Measurements from ENCODE around the gene AGPAT3.

AGPAT3 gene

DNA sequence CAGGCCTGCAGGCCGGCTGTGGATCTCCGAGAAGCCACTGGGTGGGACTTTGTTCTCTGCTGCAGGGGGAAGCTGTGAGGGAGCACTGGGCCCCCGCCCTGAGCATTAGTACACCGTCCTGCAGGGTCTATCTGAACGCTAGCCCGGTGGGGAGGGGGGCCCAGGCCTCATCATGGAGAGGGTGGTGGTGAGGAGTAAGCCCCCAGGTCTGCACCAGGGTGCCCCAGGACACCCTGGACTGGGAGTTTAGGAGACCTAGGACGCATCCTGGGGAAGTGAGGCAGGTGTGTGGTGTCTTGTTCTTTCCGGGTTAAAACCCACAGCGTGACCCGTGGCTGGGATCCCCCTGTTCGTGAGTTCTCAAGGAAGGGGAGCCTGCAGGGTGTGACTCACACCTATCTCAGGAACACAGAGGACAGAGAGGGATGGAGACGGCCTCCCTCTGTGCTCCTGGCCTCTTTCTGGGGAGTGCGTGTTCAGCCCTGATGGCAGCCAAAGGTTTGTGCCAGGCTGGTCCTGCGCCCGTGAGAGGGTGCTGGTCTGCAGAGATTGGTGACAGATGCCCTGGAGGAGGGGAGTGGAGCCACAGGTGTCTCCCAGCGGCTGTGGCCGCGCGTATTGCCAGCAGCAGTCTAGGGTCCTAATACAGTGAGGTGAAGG, 44.8 kb downstream of the AGPAT3 start:
- no peak for DNase-seq

DNA sequence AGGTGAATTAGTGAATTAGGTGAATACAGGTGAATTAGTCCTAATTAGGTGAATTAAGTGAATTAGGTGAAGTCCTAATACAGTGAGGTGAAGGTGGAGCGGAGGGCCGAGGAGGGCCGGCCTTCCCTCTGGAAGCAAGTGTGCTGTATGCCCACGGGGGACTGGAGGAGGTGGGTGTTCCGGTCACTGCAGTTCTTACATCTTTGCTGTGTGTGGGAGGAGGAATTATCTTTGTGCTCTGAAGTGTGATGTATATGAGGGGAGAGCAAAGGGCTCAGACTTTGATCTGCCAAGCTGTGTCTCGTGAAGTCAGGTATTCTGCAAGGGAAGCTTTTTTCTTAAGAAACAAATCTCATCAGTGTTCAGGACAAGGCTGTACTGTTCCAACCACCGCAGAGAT, 45.4 kb downstream of the AGPAT3 start:
- DNase-seq: no peak

DNA sequence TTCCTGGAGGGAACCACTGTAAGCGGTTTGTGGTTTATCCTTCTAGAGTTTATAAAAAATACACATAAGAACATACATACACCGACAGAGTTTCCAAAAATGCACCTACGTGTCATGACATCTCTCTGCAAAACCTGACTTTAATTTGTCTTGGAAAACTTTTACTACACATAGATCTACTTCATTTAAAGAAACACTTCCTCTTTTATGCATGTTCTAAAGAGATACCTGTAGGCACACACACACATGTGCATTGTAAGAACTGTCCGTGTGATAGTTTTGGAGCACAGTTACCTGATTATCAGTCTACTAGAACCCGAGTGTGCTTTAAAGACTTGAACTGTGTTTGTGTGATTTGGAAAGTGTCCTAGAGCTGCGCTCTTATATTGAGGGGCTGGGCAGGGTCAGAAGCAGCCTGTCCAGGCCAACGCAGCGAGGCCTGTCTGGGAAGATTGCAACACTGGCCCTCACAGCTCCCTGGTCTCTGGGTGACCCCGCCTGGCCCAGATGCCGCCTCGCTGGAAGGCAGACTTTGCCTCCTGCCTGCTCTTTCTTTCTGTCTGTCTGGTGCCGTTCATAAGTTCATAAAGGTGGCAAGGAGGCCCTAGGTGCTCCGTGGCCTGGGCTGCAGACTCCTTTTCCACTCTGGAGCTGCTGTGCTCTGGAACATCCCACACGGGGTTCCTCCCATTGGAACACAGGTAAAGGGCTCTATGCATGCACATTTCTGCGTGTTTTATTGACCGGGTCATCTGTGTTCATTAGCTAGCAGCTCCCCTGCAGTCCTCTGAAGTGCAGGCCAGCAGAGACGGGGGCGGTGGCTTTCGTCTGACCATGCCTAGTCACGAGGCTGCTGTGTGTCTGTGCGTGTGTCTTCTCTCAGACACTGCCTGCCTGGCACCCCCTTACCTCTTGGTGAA, 46.3 kb downstream of the AGPAT3 start:
- DNase-seq: no peak

DNA sequence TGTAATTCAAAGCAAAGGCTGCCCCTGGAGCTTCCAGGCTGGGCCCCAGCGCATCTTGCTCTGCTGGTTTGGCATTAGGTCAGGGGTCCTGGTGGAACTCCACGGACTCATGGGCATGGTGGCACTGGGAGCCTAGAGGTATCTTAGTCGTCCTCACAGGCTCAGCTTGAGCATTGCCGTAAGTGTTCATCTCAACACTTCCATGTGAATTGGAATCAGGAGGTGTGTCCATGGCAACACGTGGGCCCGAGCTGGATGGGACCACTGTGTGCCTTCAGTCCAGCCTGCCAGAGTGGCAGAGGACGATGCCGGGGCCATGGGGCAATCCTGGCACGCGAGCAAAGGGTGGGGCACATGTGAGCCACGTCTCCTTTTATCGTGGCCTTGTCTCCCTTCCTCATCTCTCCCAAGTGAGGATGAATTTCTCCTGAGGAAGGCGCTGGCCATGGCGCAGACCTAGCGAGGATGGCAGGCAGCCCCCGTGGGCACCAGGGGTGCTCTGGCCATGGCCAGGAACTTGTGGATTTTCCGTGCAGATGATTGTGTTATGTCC, 47.0 kb downstream of the AGPAT3 start:
- no peak for DNase-seq

DNA sequence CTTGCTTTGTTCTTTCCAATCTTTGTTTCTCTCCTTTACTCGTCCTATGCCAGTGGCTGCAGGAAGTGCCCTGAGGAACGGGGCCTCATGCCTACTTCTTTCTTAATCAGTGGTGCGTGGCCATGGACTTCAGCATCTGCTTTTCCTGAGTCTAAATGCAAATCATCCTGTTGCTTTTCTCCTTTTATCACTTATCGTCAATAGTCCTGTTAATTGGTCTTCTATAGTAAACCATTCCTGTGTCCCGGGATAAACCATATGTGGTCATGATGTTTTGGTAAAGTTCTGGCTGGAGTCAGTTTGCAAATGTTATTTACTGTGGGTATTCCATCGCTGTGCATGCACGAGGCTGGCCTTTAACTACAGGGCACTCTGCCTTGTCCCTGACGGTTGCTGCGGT, 47.5 kb downstream of the AGPAT3 start:
- DNase-seq: no peak

DNA sequence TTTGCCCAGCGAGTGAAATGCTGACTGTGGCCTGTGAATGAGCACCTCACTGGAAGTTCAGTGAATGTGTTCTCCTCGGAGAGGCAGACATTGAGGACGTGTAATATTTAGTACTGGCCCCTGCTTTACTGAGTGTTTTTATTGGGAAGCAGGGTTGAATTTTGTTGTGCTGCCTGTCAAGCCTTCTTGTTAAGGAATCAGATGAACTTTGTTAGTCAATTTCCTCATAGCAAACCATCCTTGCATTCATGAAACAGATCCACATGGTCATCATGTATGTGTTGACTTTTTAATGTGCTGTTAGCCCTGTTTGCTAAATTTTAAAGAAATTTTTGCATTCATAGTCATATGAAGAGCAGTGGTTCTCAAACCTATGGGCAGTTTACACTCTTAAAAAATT, 47.9 kb downstream of the AGPAT3 start:
- no peak for DNase-seq

DNA sequence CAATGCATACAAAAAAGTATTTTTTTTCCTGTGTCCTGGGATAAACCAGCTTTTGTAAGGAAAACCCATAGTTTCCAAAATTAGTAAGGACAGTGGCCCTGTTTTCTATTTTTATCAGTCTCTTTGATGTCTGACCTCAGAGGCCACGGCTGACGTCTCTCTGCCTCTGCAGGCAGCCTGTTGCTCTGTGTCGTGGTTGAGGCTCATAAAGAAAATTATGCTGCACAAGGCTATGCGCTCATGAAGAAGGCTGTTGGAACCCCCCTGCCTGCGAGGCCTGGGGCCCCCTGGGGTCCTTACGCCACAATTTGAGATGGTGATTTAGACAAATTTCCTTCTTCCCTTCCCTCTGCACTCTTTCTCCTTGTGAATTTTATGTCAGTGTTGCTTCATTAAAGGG, 48.9 kb downstream of the AGPAT3 start:
- DNase-seq: no peak

DNA sequence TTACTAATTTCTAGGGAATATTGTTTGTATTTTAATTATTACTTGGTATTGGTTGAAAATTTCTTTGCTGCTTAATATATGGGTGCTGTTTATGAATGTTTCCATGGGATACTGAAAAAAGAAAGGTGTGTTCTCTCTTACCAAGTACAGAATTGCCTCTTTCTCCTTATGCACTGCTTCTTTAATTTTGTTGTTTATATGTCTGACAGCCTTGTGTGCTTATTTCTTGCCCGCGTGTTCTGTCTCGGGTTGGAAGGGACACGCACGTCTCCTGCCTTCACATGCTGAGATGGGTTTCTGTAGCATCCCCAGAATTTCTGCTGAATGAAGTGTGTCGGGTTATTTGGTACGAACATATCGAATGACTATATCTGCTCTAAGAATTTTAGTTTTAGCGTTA, 51.1 kb downstream of the AGPAT3 start:
- DNase-seq: no peak

DNA sequence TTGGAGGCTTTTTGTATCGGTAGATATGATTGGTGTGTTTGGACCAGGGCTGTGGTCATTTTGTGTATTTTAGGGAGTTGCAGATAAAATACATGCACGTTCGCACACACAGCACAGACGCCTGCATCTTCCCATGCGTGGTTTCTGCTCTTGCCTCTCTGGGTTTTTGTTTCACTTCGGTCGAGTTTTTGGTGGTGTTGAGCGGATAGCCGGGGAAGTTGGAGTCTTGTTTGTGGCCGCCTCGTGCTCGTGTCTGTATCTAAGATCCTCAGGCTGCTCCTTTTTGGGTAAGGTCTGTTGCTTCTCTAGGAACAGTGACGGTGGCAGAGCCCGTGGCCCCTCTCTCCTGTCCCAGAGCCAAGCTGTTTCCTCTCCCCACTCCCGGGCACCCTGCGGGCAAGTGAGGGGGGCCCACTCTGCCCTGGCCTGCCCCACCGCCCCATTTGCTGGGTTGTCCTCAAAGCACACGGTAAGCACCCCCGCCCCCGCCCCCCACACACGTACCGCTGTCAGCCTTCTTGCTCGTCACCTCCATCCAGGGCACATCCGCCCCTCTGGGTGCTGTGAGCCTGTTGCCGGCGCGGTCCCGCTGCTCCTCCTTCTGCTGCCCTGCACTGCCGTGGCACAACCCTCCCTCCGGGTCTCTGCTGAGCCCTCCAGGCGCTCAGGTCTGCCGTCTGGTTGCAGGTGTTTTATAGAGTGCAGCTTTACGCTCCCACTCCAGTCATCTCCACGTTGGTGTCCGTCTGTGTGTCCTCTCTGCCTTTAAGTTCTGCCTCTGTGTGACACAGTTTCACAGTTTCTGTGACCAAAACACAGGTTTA, 51.9 kb downstream of the AGPAT3 start:
- peak; percentile 67 for DNase-seq

DNA sequence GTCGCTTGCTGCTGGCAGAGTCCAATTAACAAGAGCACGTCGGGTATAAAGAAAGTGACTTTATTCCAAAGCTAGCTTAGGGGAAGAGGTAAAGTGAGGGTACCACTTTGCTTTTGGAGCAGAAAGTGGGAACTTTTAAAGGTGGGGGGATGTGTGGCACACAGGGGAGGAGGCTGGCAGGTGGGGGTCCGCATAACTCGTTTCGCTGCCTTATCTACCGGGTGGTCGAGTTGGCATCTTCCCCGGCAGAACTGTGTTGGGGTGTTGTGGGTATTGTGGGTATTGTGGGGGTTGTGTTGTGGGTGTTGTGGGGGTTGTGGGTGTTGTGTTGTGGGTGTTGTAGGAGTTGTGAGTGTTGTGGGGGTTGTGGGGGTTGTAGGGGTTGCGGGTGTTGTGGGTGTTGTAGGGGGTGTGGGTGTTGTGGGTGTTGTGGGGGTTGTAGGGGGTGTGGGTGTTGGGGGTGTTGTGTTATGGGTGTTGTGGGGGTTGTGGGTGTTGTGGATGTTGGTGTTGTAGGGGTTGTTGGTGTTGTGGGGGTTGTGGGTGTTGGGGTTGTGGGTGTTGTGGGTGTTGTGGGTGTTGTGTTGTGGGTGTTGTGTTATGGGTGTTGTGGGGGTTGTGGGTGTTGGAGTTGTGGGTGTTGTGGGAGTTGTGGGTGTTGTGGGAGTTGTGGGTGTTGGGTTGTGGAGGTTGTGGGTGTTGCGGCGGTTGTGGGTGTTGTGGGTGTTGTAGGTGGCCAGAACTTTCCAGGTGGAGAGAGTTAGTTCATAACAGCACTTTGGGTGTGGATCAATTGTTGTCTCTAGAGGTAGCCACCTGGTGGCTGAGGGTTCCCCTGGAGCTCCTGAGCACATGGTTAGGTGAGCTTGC, 52.7 kb downstream of the AGPAT3 start:
- DNase-seq: no peak

DNA sequence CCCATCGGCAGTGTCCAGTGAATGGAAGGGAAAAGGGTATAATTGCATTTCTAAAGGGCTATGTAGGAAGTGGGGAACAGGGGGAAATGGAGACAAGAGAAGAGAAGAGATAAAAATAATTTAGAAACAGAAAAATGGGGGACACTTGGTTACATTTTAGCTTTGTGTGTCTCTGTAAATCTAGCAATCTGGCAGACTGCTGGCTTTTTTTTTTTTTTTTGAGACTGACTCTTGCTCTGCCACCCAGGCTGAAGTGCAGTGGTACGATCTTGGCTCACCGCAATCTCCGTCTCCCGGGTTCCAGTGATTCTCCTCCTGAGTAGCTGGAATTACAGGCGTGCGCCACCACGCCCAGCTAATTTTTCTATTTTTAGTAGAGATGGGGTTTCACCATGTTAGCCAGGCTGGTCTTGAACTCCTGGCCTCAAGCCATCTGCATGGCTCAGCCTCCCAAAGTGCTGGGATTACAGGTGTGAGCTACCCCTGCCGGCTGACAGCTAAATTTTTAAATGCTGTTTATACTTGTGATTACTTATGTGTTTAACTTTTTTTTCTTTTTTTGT, 53.4 kb downstream of the AGPAT3 start:
- DNase-seq: no peak

DNA sequence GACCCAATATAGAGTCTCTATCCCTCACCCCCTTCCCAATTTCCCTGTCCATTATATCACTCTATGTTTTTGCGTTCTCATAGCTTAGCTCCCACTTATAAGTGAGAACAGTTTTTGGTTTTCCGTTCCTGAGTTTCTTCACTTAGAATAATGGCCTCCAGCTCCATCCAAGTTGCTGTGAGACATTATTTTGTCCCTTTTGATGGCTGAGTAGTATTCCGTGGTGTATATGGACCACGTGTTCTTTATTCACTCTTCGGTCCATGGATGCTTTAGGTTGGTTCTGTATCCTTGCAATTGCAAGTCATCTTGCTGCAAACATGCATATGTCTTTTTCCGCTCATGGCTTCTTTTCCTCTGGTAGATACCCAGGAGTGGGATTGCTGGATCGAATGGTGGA, 54.3 kb downstream of the AGPAT3 start:
- no peak for DNase-seq

DNA sequence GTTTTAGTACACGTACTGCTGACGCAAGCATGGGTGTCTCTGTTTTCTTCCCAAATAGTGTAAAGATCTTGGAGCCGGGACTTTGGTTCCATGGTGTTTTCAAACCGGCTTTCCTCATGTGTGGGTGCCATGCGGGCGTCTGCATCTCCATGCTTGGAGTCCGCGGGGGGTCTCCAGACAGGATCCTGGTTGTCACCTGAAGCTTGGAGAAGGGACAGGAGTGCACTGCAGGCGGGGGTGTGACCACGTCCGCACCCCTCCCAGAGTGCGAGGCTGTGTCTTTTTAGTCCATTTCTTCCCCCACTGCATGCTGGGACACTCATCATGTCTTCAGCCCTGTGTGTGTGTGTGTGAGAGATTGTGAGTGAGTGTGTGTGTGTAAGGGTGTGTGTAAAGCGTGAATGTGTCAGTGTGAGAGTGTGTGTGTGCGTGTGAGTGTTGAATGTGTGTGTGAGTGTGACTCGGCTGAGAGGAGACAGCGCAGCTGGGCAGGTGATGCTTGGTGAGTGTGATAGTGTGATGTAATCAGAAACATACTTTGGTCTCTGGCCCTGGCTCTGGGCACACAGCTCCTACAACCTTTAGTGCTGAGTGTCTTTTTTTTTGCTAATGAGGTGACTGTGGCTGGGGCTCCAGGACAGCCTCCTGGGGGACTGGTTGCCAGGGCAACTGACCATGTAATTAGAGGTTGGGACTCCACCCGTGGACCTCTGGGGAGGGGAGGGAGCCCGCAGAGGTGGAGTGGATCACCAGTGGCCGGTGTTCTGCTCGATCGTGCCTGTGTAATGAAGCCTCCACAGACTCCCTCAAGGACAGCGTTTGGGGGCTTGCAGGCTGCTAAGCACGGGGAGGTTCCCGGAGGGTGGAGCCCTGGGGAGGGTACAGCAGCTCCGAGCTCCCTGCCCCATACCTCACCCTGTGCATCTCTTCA, 55.1 kb downstream of the AGPAT3 start:
- no peak for DNase-seq

DNA sequence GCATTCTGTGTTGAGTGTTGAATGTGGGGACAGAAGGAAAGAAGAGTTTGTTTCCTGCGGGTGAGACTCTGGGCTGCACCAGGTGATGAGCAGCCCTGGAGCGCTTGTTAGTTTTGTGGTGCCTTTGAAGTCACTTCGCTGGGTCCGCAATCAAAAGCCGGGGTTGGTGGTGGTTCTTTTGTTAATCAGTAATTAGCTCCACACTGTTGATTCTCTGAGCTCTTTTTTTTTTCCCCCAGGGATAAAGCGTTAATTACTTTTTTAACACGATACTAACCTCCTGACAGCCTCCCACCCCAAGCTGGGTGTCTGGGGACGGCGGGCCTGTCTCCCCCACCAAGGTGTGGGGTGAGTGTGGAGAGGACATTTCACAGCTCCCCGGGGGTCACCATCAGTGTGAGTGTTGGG, 56.6 kb downstream of the AGPAT3 start:
- DNase-seq: peak; percentile 40

DNA sequence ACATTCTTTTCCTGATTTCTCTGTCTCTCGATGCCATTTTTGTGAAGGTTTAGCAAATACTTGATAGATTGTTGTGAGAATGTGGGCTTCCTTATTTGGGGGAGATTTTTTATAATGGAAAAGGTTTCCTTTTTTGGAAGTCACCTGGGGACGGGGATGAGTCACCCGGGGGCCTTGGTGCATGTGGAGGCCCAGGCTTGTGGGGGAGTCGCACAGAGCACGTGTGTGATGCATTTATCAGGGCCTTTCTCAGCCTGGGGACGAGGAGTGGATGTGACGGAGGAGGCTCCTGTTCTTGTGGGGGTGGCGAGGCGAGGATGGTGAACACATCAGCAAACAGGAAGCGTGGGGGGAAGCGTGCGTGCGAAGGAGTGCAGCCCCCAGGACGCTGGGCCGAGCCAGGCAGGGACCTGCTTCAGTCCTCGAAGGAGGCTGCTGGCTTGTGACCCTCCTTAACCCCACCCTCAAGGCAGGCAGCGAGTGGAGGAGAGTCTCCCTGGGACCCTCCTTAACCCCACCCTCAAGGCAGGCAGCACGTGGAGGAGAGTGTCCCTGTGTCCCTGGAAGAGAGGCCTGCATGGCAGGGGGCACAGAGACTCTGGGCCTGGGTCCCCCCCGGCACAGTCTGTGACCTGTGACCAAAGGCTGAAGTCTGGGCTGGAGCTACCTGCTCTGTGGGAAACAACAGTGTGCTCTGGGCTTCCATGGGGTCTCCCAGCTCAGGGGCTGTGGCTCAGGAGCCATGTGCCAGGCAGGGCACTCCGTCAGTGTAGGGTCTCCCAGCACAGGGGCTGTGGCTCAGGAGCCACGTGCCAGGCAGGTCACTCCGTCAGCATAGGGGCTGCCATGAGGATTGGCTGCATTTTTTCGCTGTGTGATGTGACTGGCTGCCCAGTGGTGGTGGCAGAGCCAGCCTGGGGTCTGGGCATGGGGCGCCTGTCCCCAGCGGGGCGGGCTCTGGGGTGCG, 57.2 kb downstream of the AGPAT3 start:
- peak; percentile 76 for DNase-seq

DNA sequence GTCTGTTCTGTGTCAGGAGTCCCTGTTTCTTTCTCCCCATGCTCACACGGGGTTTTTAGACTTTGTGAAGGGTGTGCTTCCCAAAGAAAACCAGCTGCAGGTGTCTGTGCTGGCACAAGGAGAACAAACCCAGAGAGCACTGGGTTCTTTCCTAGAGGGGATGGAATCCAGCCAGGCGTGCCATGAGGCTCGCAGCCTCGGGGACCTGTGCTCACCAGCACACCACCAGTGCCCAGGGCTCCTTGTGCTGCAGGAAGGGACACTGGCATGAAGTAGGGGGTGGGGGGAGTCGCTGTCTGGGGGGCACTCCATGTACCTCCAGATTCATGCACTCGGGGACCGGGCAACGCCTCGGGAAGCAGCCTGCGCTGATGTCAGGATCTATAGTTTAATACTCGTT, 57.9 kb downstream of the AGPAT3 start:
- no peak for DNase-seq

DNA sequence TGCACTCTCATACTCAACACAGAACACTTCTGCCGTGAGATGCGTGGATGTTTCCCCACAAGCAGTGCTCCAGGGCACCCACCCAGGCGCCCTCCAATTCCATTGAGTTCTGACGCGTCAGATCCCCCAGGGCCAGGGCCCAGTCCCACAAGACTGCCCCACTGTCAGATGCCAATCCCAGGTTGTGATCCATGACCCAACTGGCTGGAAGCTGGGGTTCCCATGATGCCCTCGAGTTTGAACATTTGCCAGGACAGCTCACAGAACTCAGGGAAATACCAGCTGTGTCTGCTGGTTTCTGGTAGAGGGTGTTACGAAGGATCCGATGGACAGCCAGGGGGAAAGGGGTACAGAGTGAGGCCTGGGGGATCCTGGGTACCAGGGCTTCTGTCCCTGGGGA, 58.4 kb downstream of the AGPAT3 start:
- no peak for DNase-seq

DNA sequence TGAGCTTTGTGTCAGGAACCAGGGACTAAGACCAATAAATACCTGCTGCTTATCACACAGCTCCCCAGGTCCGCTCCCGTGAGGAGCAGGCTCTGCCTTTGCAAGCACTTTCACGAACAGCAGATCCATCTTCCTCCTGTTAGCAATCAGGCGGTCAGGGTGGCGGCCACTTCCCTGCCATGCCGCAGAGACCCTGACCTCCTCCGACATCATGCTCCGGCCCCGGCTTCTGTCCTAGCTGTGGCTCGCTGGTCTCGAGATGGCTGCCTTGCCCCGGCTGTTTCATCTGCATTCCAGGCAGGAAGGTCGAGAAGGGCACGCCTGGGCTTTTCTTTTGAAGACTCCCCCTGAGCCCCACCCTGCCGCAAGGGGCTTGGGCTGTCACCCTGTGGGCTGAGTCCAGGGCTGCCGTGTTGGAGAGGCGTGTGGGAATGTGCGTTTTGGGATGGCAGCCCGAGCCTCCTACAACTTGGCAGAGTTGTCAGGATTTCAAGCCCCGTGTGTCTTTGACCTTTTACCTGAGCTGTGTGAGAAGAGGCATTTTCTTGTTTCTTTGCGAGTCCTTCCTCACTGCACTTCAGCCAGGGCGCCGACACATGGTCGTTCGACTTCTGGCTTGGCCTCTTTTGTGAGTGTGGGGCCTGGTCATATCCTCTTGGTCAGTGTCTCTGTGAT, 59.5 kb downstream of the AGPAT3 start:
- DNase-seq: no peak

DNA sequence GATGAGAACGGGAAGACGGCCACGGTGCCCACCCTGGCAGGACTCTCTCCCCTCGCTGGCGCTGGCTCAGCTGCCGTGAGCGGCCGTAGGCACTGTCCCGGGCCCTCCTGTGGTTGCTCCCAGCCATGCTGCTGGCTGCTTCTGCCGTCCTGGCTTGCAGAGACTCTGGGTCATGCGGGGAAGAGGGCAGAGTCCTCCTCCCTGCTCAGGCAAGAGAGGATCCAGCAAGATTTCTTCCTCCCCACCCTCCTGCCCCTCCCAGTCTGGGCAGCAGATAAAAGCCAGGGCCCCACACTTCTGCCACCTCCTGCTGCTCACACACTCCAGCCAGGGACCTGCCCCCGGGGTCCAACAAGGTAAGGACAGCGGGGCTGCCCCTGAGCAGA, 60.1 kb downstream of the AGPAT3 start:
- DNase-seq: no peak
